Activated T-cell treated with anti-CD3 and anti-CD28 coated beads for 4 hours (primary cell): ENCODE data around the gene RIN3.
"Not testable (repeated sequence)": the region's sequence is repeated elsewhere in the genome, so short reads cannot be mapped to it uniquely, and the experiment has no call there.

Experiments
- DNase-seq: peaks from one replicate; pipeline ENCODE4 v3.0.0-alpha.2; 2020

The RIN3 gene

DNA sequence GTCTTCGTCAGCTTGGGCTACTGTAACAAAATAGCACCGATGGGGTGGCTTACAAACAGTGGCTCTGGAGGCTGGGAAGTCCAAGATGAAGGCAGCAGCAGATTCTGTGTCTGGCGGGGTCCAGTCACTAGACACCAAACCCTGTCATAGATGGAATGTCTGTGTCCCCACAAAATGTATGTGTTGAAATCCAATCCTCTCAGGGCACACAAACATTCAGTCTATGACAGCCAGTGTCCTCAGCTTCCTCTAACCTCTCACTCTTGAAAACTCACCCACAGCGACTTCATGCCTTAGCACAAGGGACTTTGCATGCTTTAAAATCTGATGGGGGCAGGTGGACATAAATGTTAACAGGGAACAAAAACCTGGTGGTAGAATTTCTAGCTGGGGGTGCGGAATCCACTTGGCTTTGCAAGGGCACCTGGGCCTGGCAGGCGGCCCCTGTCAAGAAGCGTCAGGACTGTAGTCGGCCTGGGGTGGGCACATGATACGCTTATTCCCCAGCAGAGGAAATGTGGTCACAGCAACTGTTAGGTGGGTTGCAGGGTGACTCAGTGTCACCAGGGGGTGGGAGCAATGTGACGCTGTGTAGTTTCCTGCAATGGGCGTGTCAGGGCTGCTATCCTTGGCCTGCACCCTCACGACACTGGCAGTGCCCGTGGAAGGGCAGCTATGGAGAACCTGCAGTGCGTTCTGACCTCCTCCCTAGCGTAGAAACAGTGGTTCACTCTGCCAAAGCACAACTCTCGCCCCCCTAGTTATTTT, 17.7 kb downstream of the RIN3 start:
- peak; percentile 68 for DNase-seq

GRCh38 chr14:92532490-92533163, 19.0 kb downstream of the RIN3 start:
- no peak for DNase-seq

DNA sequence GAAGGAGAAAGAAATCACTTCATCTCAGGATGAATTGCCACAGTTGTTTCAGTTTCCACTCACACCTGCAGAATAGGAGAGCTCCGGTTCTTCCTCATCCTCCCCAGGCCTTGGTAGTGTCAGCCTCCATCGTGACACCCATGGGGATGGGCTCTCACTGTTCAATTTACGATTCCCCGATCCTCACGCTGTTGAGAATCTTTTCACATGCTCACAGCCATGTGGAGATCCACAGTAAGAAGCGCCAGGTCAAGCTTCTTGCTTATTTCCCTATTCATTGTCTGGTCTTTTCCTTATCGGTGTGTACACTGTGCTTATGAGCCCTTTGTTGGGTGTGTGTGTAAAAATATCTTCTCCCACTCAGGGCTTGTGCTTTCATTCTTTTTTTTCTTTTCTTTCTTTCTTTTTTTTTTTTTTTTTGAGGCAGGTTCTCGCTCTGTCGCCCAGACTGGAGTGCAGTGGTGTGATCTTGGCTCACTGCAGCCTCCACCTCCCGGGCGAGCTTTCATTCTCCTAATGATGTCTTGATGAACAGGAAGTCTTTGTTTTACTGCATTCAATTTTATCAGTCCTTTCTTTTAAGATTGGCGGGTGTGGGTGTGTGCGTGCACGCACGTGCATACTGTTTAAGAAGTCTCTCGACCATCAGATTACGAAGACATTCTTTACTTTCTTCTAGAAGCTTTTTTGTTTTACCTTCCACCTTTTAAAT, 21.5 kb downstream of the RIN3 start:
- no peak for DNase-seq

- DNase-seq, result not testable (repeated sequence)
Observed at GRCh38 chr14:92536231-92536630, 22.6 kb downstream of the RIN3 start.

- no peak for DNase-seq
Observed at GRCh38 chr14:92538412-92538985, 24.9 kb downstream of the RIN3 start.

- no peak for DNase-seq
Observed at GRCh38 chr14:92539419-92539818, 25.8 kb downstream of the RIN3 start.

DNA sequence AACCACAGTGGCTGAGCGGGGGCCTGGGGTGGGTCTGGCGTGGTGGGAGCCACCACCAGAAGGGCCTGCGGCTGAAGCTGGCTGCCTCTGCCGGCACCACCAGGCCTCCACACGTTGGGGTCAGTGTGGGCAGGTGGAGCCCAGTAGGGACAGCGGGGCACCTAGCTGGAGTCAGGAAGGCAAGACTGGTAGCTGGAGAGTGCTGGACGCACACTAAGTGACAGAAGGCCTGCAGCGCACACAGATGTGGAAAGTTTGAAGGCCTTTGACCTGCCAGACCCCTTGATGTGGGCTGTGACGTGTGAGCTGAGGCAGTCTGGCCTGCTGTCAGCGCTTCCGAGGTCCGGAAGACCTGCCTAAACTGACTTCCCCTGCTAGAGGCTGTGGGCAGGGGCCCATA, 26.3 kb downstream of the RIN3 start:
- no peak for DNase-seq

GRCh38 chr14:92540472-92541048, 27.0 kb downstream of the RIN3 start:
- DNase-seq, result no peak

GRCh38 chr14:92542766-92543554, 29.4 kb downstream of the RIN3 start:
- no peak for DNase-seq

DNA sequence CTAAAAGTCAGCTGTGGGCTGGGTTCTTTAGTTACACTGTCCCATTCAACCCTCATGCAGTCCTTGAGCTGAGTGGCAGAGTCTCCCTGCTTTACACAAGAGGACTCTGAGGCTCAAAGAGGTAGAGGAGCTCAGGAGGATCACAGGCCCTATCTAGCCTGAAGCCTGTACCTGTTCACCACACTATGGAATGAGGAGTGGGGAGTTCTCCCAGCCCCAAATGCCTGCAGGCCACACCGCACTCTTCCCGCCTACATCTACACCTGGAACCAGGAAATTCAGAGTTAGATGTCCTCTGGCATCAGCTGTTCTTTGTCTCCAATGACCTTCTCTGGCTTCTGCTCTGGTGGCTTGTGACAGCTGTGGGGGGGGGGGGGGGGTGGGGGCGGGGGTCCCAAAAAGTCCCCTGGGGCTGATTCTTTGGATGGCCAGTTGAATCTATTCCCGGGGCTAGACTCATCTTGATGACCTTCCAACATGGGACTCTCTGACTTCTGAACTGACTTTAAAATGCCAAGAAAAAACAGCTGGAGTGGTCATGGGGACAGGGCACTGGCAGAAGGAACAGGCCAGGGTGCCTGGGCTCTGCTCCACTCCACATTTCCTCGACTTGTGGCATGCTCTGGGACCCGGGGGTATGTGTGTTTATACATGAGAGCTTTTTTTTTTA, 30.6 kb downstream of the RIN3 start:
- no peak for DNase-seq

GRCh38 chr14:92546347-92547053, 32.9 kb downstream of the RIN3 start:
- no peak for DNase-seq

- DNase-seq, result no peak
Observed at GRCh38 chr14:92549105-92549858, 35.7 kb downstream of the RIN3 start.

DNA sequence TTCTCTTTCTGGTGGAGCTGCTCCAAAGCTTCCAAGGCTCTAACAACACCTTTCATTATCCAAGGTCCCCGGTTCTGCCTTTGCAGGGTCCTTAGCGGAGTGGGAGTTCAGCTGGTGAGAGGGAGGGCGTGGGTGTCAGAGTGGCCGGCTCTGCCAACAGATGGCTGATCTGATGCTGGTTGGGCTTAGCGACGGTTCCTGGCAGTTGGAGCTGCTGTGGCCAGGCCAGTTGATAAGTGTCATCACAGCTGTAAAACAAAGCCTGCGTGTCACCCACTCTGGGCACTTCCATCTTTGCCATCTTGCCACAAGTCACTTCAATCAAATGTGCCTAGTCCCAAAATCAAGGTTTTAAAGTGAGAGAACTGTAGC, 36.3 kb downstream of the RIN3 start:
- DNase-seq, result no peak

DNA sequence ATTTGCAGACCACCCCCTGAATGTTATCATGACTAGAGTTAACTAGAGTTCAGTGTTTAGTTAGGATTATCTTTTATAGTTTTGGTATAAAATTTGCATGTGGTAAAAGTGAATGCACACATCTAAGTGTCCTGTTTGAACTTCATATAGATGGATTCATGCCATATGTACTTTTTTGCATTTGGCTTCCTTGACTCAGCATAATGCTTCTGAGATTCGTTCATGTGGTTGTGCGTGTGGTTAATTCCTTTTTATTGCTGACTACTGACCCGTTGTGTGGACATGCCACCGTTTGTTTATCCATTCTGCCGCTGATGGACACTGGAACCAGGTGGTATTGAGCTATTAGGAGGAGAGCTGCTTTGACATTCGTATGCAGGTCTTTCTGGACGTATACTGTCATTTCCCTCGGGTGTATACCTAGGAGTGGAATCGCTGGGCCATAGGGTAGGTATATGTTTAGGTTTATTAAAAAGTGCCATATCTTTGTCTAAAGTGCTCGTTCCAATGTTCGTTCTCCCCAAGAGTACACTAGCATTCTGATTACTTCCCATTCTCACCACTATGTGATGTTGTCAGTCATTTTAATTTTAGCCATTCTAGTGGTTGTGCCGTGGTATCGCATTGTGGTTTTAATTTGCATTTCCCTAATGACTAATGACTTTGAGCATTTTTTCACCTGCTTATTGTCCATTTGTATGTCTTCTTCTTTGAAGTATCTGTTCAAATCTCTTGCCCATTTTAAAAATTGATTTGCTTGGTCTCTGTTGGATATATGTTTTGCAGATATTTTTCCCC, 37.7 kb downstream of the RIN3 start:
- DNase-seq, result no peak

DNA sequence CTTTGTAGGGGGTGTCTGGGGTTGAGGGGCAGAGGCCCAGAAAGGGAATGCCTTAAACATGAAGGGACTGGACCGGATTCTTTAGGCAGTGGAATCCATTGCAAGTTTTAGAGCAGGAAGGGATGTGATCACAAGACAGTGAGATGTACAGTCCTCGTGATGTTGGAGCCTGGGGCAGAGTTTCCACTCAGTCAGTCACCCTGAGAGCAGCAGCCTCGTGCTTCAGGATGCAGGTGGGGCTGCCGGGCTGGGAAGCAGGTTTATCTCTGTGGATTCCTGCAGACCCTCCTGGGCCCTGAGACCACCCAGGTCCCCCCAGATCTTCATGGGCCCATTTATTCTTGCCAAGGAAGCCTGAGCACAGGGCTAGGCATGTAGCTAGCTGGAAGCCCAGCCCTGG, 38.5 kb downstream of the RIN3 start:
- no peak for DNase-seq

DNA sequence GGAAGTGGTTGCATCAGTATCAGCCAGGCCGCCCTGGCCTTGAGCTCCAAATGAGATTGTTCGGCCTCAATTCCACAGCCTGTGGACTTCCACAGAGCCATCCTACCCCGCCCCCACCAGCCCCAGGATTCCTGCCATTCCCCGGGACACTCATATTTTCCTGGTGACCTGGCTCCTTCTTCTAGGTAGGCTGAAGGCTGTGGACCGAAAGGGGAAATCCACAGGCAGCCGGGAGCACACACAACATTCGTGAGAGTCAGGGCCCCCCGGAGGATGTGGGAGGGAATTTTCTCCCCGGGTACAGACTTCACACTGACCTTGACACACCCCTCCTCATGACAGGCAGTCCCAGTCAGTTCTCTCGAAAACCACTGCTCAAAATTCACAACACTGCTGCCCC, 39.9 kb downstream of the RIN3 start:
- DNase-seq, result no peak

DNA sequence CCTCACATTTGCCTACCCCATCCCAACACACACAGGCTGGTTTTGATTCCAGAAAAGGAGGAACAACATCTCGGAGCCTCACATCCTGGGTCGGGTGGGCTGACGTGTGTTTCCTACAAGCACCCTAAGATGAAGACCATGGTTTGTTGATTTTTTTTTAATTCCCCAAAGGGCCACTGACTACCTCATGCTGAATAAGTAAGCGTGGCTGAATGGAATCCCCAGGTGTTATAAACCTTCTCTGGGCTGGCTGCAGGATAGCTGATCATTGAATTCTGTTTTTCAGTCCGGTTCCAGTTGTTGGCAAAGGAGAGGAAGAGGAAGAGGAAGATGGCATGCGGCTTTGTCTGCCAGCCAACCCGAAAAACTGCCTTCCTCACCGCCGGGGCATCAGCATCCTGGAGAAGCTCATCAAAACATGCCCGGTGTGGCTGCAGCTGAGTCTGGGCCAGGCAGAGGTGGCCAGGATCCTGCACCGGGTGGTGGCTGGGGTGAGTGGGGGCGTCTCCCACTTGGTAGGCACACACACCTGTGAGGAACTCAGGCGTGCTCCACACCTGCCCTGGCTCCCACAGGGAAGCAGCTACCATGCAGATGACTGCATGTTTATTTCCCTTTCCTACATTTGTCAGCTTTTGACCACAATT, 42.0 kb downstream of the RIN3 start:
- no peak for DNase-seq

- DNase-seq, result no peak
Observed at GRCh38 chr14:92556255-92556741, 42.7 kb downstream of the RIN3 start.
